HCT116 (cell line): ENCODE data around the gene POLK. TPM values are rescaled to one million over a fixed set of nuclear protein-coding genes. Genes with fewer than 3 reads are reported as not detected.
A peak's percentile ranks its signal among the peaks of the same experiment; 100 is the strongest.

ENCODE experiments used
- ATAC-seq: fragments of 200-7000 bp; cut with Tn5 transposase; 2 replicates; pipeline ENCODE4 v1.9.1; 2020; ENCODE audit warnings: mild to moderate bottlenecking, moderate library complexity
- BruUV-seq: library from RNA; stranded (reverse); fragments of 400-500 nt; replicated peaks from 2 replicates; lab custom pipeline; 2021; lab: Mats Ljungman, UMichigan
- CTCF ChIA-PET: fragments of 300-600 bp; sonication (Branson Sonifier 250); formaldehyde crosslinking; loops from one replicate; lab custom pipeline; 2021; ENCODE audit warnings: antibody characterized with exemption; lab: Charles Lee
- POLR2A ChIA-PET: fragments of 300-600, 350-600 bp; sonication (Branson Sonifier 250); formaldehyde crosslinking; loops from one replicate; lab custom pipeline; 2021; ENCODE audit warnings: antibody characterized with exemption; lab: Charles Lee
- RAD21 ChIA-PET, 2 experiments: fragments of 300-600 bp; sonication (Branson Sonifier 250); formaldehyde crosslinking; loops; one replicate each; lab custom pipeline; 2023; ENCODE audit warnings: low total read pairs in 2 of 2; ENCODE audit not compliant: uncharacterized antibody in 2 of 2, unreplicated experiment in 2 of 2, low non-redundant PET in 1 of 2; lab: Charles Lee
- DNase-seq: peaks from one replicate; pipeline ENCODE4 v3.0.0-alpha.2; 2010; ENCODE audit warnings: low read depth, low spot score
- H2AFZ ChIP-seq: fragments of 200-600 bp; shearing (Covaris generic), sonication (generic); 2 replicates; pipeline ENCODE4 v1.6.1; 2017; ENCODE audit warnings: low read depth, mixed run types, mixed read lengths, antibody characterized with exemption, low read length; ENCODE audit not compliant: poor library complexity, severe bottlenecking
- H3K27ac ChIP-seq: 2 replicates; pipeline ENCODE4 v1.5.1; 2012; ENCODE audit warnings: low read depth, low read length
- H3K27me3 ChIP-seq: fragments of 200-600 bp; sonication (generic); 2 replicates; pipeline ENCODE4 v1.6.1; 2016; ENCODE audit warnings: mixed run types, low read length, mixed read lengths; ENCODE audit not compliant: insufficient read depth
- H3K36me3 ChIP-seq, 2 experiments: fragments of 200-500 bp in 1 of 2; fragments of 200-600 bp in 1 of 2; sonication (Bioruptor generic) in 1 of 2; sonication (generic) in 1 of 2; 2 replicates each; pipeline versions ENCODE4 v1.5.1 to v1.6.1; 2014 to 2016; ENCODE audit warnings: low read length in 2 of 2, inconsistent platforms in 1 of 2, mixed read lengths in 1 of 2, mixed run types in 1 of 2; ENCODE audit not compliant: insufficient read depth in 2 of 2, control insufficient read depth in 1 of 2
- H3K4me1 ChIP-seq, 2 experiments: fragments of 200-600 bp in 1 of 2; sonication (generic) in 1 of 2; 2 replicates each; pipeline versions ENCODE4 v1.5.1 to v1.6.1; 2012 to 2017; ENCODE audit warnings: low read length in 2 of 2, inconsistent platforms in 1 of 2, mild to moderate bottlenecking in 1 of 2, mixed read lengths in 1 of 2, mixed run types in 1 of 2, moderate library complexity in 1 of 2; ENCODE audit not compliant: insufficient read depth in 2 of 2, control insufficient read depth in 1 of 2
- H3K4me2 ChIP-seq: fragments of 200-600 bp; sonication (generic); 2 replicates; pipeline ENCODE4 v1.6.1; 2017; ENCODE audit warnings: mixed run types, low read length, mixed read lengths
- H3K4me3 ChIP-seq, 2 experiments: fragments of 200-600 bp in 1 of 2; sonication (generic) in 1 of 2; replicated peaks in 1 of 2; 2 replicates each; pipeline ENCODE4 v1.5.1; 2011 to 2016; ENCODE audit warnings: low read length in 2 of 2, control low read depth in 1 of 2, low read depth in 1 of 2, mild to moderate bottlenecking in 1 of 2, mixed read lengths in 1 of 2, mixed run types in 1 of 2
- H3K79me2 ChIP-seq: fragments of 200-600 bp; sonication (generic); 2 replicates; pipeline ENCODE4 v1.6.1; 2017; ENCODE audit warnings: mild to moderate bottlenecking, mixed run types, low read length, moderate library complexity, mixed read lengths; ENCODE audit not compliant: insufficient read depth
- H3K9ac ChIP-seq: fragments of 200-600 bp; sonication (generic); 2 replicates; pipeline ENCODE4 v1.6.1; 2016; ENCODE audit warnings: low read length, mixed read lengths
- H3K9me2 ChIP-seq: fragments of 200-600 bp; sonication (generic), shearing (Covaris generic); 2 replicates; pipeline ENCODE4 v1.6.1; 2017; ENCODE audit warnings: mixed run types, mild to moderate bottlenecking, moderate library complexity; ENCODE audit not compliant: insufficient read depth
- H3K9me3 ChIP-seq, 2 experiments: fragments of 200-500 bp in 1 of 2; fragments of 200-600 bp in 1 of 2; sonication (Bioruptor generic) in 1 of 2; sonication (generic) in 1 of 2; 2 replicates each; pipeline ENCODE4 v1.6.1; 2014 to 2017; ENCODE audit warnings: low read length in 2 of 2, mixed read lengths in 2 of 2, inconsistent platforms in 1 of 2, low read depth in 1 of 2, mild to moderate bottlenecking in 1 of 2, mixed run types in 1 of 2, moderate library complexity in 1 of 2; ENCODE audit not compliant: control insufficient read depth in 1 of 2, insufficient read depth in 1 of 2
- H4K20me1 ChIP-seq: fragments of 200-600 bp; sonication (generic), shearing (Covaris generic); 2 replicates; pipeline ENCODE4 v1.6.1; 2017; ENCODE audit warnings: mixed run types, mild to moderate bottlenecking, moderate library complexity; ENCODE audit not compliant: insufficient read depth
- CBX3 ChIP-seq: IDR thresholded peaks from 2 replicates; pipeline ENCODE4 v1.6.1; 2012; ENCODE audit warnings: low read depth
- CEBPB ChIP-seq: IDR thresholded peaks from 2 replicates; pipeline ENCODE4 v1.6.1; 2012; ENCODE audit warnings: low read depth
- EGR1 ChIP-seq: IDR thresholded peaks from 2 replicates; pipeline ENCODE4 v1.6.1; 2012; ENCODE audit warnings: low read depth
- ELF1 ChIP-seq: IDR thresholded peaks from 2 replicates; pipeline ENCODE4 v1.6.1; 2012; ENCODE audit warnings: low read depth, borderline replicate concordance
- EZH2 ChIP-seq: fragments of 200-600 bp; sonication (generic); IDR thresholded peaks from 2 replicates; pipeline ENCODE4 v1.6.1; 2017; ENCODE audit warnings: antibody characterized with exemption, mixed run types
- EZH2phosphoT487 ChIP-seq: fragments of 200-600 bp; IDR thresholded peaks from 2 replicates; pipeline ENCODE4 v1.6.1; 2018; ENCODE audit warnings: antibody characterized with exemption, borderline replicate concordance
- POLR2AphosphoS5 ChIP-seq: IDR thresholded peaks from 2 replicates; pipeline ENCODE4 v1.6.1; 2011; ENCODE audit warnings: mild to moderate bottlenecking, low read depth, low read length, moderate library complexity
- RAD21 ChIP-seq: IDR thresholded peaks from 2 replicates; pipeline ENCODE4 v1.6.1; 2012; ENCODE audit warnings: low read depth, mild to moderate bottlenecking
- SIN3A ChIP-seq: IDR thresholded peaks from 2 replicates; pipeline ENCODE4 v1.6.1; 2012; ENCODE audit warnings: low read depth
- SP1 ChIP-seq: IDR thresholded peaks from 2 replicates; pipeline ENCODE4 v1.6.1; 2012; ENCODE audit warnings: low read depth
- SRF ChIP-seq: IDR thresholded peaks from 2 replicates; pipeline ENCODE4 v1.6.1; 2012; ENCODE audit warnings: low read depth
- YY1 ChIP-seq: IDR thresholded peaks from 2 replicates; pipeline ENCODE4 v1.6.1; 2011; ENCODE audit warnings: low read length, low read depth, moderate library complexity, mild to moderate bottlenecking; ENCODE audit not compliant: insufficient replicate concordance; ENCODE audit errors: extremely low read depth
- ZFX ChIP-seq: fragments of 450-650 bp; IDR thresholded peaks from 2 replicates; pipeline ENCODE4 v1.6.1; 2017
- intact Hi-C: fragments of 100-400 bp; cut with micrococcal nuclease; formaldehyde crosslinking; loops from 2 replicates; pipeline ENCODE4 v1.10.0; 2022
- total RNA-seq: library from RNA; stranded (reverse); gene quantifications from one replicate; pipeline ENCODE4 v1.2.1, GENCODE V29; 2021; ENCODE audit not compliant: unreplicated experiment
- TF ChIP-seq, protein P1 (sequence below), 3 experiments: fragments of 200-600 bp in 1 of 3; sonication (generic) in 1 of 3; IDR thresholded peaks in 2 of 3; conservative IDR thresholded peaks in 1 of 3; 2 replicates each; pipeline ENCODE4 v1.5.1; 2012 to 2017; ENCODE audit warnings: low read depth in 2 of 3, low read length in 2 of 3, antibody characterized with exemption in 1 of 3, borderline replicate concordance in 1 of 3, control low read depth in 1 of 3, mild to moderate bottlenecking in 1 of 3, mixed read lengths in 1 of 3, mixed run types in 1 of 3, moderate library complexity in 1 of 3; ENCODE audit not compliant: insufficient read depth in 1 of 3
- TF ChIP-seq, protein P2 (sequence below): IDR thresholded peaks from 2 replicates; pipeline ENCODE4 v1.6.1; 2012

Gene POLK
- total RNA-seq, 1 experiment from 2014 or later: 17.3 TPM

DNA sequence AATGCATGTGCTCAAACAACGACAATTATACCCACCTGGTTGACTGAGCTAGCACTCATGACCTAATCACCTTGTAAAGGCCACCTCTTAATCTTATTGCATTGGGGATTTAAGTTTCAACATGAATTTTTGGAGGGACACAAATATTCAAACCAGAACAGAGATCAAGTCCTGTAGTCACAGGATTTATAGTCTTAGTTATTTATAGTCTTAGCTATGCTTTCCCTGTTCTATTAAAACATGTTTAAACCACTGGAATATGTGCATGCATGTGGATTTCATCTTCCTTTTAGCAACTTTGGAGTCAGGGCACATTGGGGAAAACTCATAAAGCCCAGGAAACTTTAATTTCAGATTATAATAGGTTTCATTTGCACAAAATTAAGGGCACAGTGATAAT lies 126.3 kb downstream of the POLK start:
- Histone ChIP-seq H3K9ac (no peak overlapping the region), H3K27ac (no peak overlapping the region), H3K4me1 (peaks cover 0 to 13% of the 10 kb centered on the region in 2 experiments; a peak in 2 of 4 replicates), H3K9me2 (no peaks in the 10 kb centered on the region)
- no peak for DNase-seq
- no peak for ATAC-seq
- RAD21 ChIA-PET: no interaction called here
- no peak for TF ChIP-seq YY1
- no peak for TF ChIP-seq POLR2AphosphoS5
- no peak for TF ChIP-seq CBX3
- no peak for TF ChIP-seq CEBPB
- TF ChIP-seq, protein P1, sequence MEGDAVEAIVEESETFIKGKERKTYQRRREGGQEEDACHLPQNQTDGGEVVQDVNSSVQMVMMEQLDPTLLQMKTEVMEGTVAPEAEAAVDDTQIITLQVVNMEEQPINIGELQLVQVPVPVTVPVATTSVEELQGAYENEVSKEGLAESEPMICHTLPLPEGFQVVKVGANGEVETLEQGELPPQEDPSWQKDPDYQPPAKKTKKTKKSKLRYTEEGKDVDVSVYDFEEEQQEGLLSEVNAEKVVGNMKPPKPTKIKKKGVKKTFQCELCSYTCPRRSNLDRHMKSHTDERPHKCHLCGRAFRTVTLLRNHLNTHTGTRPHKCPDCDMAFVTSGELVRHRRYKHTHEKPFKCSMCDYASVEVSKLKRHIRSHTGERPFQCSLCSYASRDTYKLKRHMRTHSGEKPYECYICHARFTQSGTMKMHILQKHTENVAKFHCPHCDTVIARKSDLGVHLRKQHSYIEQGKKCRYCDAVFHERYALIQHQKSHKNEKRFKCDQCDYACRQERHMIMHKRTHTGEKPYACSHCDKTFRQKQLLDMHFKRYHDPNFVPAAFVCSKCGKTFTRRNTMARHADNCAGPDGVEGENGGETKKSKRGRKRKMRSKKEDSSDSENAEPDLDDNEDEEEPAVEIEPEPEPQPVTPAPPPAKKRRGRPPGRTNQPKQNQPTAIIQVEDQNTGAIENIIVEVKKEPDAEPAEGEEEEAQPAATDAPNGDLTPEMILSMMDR (IDR thresholded peaks at IDR 0.05 in 2 of 3, conservative IDR thresholded peaks at IDR 0.05 in 1 of 3; ENCODE audit: borderline replicate concordance in 1 of 3, insufficient read depth in 1 of 3, low read depth in 2 of 3, low read length in 2 of 3): no peak
- no peak for TF ChIP-seq SP1
- TF ChIP-seq, all 23 proteins: peak for 0
- Histone ChIP-seq H3K36me3 (no peaks in the 10 kb centered on the region), H3K27me3 (no peaks in the 10 kb centered on the region), H4K20me1 (no peaks in the 10 kb centered on the region), H3K9me3 (no peaks in the 10 kb centered on the region), H3K4me2 (no peak overlapping the region), H2AFZ (no peak overlapping the region), H3K4me3 (no peak overlapping the region), H3K79me2 (no peaks in the 10 kb centered on the region)
- ChIA-PET POLR2A (no interaction called here), CTCF (no interaction called here)
- no TSS peak for BruUV-seq
- intact Hi-C loops: no loop called here

DNA sequence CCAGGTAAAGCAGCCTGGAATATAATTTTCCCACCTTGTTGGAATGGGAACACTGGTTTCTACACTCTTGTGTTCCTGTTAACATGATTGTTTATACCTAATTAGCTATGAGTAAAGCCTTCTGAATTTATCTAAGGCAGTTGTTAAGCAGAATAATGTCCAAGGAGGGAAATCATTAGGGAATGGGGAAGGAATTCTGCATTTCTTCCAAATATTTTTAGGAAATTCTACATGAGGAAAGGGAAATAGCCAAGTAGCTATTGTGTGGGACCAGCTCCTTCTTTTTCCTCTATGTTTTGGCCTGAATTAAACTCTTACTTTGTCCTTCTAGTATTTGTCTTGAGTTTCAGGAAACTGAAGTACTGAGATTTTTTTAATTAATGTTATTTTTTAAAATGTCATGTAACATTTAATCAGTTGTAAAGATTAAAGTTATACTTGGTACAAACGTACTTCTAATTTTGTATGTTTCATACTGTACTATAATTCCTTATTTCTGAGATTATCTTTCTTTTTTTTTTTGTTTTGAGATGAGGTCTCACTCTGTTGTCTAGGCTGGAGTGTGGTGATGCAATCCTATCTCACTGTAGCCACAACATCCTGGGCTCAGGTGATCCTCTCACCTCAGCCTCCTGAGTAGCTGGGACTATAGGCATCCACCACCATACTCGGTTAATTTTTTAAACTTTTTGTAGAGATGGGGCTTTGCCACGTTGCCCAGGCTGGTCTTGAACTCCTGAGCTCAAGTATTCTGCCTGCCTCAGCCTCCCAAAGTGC lies 128.0 kb downstream of the POLK start:
- H3K79me2 ChIP-seq: no peaks in the 10 kb centered on the region
- no TSS peak for BruUV-seq
- RAD21 ChIA-PET: no interaction called here
- peaks cover 0 to 13% of the 10 kb centered on the region in 2 experiments; a peak in 2 of 4 replicates for H3K4me1 ChIP-seq
- H3K9me2 ChIP-seq: no peaks in the 10 kb centered on the region
- no peaks in the 10 kb centered on the region for H3K9me3 ChIP-seq
- no peaks in the 10 kb centered on the region for H3K27me3 ChIP-seq
- POLR2A ChIA-PET: no interaction called here
- CTCF ChIA-PET: no interaction called here
- DNase-seq (no peak), ATAC-seq (no peak)
- no peak overlapping the region for H3K4me3 ChIP-seq
- no peak overlapping the region for H2AFZ ChIP-seq
- peak overlapping the region; percentile 22; the same call in 1 of the 2 replicates for H3K4me2 ChIP-seq
- intact Hi-C loops: no loop called here
- no peak overlapping the region for H3K9ac ChIP-seq
- no peaks in the 10 kb centered on the region for H4K20me1 ChIP-seq
- H3K36me3 ChIP-seq: no peaks in the 10 kb centered on the region
- no peak overlapping the region for H3K27ac ChIP-seq
- TF ChIP-seq ZFX: no peak
- TF ChIP-seq SP1: no peak
- no peak for TF ChIP-seq POLR2AphosphoS5
- TF ChIP-seq EZH2: no peak
- no peak for TF ChIP-seq SIN3A
- TF ChIP-seq SRF: no peak
- TF ChIP-seq YY1: no peak
- TF ChIP-seq EZH2phosphoT487: no peak
- no peak for TF ChIP-seq ELF1
- TF ChIP-seq, protein P1 (IDR thresholded peaks at IDR 0.05 in 2 of 3, conservative IDR thresholded peaks at IDR 0.05 in 1 of 3; ENCODE audit: borderline replicate concordance in 1 of 3, insufficient read depth in 1 of 3, low read depth in 2 of 3, low read length in 2 of 3): no peak
- no peak for TF ChIP-seq EGR1
- no peak for TF ChIP-seq CBX3
- TF ChIP-seq RAD21: no peak
- TF ChIP-seq, protein P2, sequence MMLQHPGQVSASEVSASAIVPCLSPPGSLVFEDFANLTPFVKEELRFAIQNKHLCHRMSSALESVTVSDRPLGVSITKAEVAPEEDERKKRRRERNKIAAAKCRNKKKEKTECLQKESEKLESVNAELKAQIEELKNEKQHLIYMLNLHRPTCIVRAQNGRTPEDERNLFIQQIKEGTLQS: no peak
- TF ChIP-seq CEBPB: no peak
